RPMI8226 (cell line): Measurements from ENCODE around the gene IL1R1.

Source experiments
- DNase-seq: peaks from one replicate; pipeline ENCODE4 v3.0.0-alpha.2; 2015

Gene IL1R1

DNA sequence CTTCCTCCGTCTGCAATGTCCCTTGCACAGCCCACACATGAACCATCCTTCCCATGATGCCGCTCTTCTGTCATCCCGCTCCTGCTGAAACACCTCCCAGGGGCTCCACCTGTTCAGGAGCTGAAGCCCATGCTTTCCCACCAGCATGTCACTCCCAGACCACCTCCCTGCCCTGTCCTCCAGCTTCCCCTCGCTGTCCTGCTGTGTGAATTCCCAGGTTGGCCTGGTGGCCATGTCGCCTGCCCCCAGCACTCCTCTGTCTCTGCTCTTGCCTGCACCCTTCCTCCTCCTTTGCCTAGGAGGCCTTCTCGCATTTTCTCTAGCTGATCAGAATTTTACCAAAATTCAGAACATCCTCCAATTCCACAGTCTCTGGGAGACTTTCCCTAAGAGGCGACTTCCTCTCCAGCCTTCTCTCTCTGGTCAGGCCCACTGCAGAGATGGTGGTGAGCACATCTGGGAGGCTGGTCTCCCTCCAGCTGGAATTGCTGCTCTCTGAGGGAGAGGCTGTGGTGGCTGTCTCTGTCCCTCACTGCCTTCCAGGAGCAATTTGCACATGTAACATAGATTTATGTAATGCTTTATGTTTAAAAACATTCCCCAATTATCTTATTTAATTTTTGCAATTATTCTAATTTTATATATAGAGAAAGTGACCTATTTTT lies 35.4 kb downstream of the IL1R1 start:
- no peak for DNase-seq

DNA sequence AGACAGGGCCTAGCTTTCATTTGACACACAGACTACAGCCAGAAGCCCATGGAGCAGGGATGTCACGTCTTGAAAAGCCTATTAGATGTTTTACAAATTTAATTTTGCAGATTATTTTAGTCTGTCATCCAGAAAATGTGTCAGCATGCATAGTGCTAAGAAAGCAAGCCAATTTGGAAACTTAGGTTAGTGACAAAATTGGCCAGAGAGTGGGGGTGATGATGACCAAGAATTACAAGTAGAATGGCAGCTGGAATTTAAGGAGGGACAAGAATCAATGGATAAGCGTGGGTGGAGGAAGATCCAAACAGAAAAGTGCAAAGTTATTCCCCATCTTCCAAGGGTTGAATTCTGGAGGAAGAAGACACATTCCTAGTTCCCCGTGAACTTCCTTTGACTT lies 36.5 kb downstream of the IL1R1 start:
- no peak for DNase-seq

DNA sequence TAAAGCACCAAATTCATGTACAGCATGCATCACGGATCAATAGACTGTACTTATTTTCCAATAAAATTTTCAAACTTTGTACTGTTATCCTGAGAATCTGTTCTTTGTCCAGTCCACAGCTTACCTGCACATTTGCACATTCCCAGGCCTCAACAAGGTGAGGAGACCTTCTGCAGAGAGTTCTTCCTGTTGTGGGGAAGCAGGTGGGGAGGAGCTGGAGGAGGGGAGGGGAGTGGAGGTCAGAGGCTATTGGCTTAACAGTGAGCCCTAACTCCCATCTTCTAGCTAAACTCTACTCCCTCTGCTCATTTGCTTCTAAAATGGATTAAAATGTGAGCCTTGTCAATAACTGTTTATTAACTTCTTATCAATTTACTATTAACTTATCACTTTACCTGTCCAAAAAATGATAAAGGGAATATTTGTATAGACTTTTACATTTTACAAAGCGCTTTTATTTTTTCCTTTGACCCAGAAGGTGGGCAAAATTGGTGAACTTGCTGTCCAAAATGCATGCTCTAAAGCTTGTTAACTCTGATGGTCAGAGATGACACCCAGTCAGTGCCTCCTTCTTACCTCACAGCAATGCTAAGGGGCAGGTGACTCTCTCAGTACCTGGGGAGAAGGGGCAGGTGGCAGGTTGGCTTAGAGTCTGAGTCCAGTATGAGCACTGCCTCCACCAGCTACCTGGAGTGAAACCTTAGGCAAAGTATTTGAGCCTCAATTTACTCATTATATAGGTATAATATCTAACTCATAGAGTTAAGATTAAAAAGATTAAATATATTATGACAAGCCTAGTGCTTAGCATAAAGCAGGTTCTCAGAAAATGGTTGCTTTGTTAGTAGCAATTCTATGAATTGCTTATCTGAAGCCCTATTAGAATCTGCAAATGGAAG lies 37.5 kb downstream of the IL1R1 start:
- DNase-seq = no peak

DNA sequence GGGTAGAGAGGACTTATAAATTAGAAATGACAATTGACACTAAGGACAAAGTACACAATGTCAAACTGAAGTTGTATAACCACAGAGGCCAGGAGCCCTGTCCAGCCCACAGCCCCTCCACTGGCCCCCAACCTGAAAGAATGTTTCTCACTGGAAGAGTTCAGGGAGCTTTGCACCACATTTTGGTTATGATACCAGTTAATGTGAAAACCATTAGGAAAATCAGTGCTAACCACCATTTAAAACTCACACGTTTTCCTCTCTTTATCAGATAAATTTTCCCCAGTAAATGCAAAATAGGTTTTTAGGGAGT lies 38.1 kb downstream of the IL1R1 start:
- DNase-seq = no peak

DNA sequence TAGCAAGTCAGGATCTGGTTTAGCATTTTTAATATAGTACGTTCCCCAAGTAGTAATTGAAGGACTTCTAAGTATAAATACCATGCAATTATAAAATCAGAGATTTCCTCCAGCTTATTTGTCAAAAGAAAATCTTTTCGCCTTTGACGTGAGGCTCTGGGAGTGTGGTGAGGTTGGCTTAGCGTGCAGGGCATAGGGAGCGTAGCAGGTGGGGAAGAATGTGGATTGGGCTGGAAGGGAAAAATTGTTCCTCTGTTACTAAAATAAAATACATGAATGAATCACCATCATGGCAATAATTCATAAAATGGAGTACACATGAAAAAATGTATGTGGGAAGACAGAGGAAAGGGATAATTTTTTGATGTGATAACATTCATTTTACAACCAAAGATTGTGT lies 38.8 kb downstream of the IL1R1 start:
- DNase-seq = no peak

DNA sequence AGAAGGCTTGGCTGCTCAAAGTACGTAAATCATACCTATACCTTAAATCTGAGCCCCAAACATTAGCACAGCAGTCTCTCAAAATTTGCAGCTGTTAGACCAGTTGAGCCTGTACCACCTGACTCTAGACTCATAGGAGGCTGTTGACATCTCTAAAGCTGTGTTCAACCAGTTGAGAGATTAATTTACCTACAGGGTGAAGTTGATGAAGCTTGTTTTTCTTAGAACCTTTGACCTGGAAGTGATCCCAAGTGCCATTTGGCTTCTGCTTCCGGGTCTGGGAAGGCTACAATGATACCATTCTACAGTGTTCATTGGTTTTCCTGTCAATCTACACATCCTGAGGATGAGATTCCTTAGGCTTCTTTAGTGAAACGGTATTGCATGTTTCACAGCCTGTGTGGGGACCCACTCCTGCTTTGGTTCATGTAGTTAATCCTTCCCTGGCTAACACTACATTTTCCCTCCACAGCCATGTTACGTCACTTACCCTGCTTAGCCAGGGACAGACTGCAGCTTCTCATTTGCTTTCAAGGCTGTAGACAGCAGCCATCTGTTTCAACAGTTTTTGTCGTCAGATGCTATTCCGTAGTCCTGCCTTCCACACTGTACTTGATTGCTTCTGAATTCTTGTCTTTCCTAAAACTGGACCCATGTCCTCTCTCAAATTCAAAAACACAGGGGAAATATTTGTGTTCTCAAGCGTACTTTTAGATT lies 39.5 kb downstream of the IL1R1 start:
- no peak for DNase-seq

DNA sequence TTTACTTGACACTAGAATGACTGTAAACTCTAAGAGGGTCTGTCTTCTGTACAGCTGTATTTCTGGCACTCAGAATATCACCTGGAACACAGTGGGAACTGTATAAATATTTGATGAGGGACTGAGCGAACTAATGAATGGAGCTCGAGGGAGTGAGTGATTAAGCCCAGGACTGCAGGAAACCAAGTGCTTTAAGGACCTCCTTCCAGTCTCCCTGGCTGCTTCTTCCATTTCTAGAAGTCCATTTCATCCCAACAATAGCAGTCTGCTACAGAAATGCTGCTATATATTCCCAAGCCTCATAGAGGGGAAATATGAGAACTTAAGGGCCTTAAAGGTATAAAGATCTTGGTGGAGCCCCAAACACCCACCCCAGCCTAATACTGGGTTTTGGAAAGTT lies 41.5 kb downstream of the IL1R1 start:
- no peak for DNase-seq

DNA sequence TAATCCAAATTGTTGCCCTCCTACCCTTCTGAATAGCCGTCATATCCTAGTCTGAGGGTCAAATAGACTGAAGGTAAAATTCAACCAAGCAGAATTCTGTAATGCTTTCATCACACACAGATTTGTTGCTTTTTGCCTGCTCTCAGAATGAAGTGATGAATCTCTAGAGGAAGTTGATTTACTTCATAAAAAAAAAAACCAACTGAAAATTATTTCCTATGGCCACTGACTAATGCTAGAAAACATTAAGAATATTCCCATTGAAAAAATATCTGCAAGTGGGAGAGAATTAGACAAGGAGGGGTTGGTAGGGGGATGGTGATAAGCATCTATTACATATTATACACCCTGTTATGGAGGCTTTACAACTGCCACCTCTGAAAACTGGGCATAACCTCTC lies 42.0 kb downstream of the IL1R1 start:
- no peak for DNase-seq

DNA sequence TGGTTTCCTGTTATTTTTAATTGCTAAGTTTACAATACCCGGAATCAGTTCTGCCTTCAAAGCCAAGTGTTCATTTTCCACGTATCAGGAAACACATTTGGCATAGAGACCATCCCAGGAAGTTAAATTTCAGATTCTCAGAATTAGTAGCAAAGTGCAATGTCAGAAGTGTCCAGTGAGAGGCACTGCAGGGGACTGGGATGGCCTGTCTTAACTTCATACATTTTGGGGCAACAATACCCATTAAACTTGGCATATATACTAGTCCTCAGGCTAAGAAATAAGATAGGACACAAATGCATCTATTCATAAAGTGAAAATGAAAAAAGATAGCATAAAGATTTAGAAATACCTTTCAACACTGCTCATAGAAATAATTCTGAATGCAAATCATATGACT lies 42.8 kb downstream of the IL1R1 start:
- DNase-seq = no peak

DNA sequence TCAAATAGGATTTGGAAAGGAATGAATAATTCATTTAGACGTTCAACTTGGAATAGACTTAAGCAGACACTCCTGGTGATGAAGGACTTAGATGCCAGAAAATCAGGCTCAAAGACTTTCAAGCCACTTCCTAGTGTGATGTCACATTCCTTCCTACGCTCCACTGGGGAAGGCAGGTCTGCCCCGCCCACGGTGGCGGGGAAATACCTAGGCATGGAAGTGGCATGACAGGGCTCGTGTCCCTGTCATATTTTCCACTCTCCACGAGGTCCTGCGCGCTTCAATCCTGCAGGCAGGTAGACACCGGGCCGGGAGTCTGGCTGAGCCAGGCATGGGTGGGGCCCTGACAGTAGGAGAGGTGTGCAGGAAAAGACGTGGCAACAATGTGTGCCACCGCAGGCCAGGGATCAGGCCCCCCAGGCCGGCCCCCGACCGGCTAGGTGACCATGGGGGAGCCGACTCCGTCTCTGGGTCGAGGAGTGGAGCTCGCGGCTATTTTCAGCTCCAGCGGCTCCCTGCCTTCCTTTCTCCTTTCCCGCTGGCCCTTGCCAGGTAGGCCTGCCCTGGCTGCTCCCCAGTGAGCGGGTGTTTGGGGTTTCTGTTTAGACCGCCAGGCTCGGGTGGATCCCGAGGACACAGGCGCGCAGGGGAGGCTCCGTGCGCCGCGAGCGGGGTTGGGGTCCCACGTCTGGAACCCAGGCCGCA lies 44.4 kb downstream of the IL1R1 start, which contains the start of gene IL1RL2:
Gene IL1RL2 (plus strand): TSS at position 233 of the 705 bp plus-strand sequence. CDS start 845 bp downstream, outside the sequence.
- DNase-seq = no peak

DNA sequence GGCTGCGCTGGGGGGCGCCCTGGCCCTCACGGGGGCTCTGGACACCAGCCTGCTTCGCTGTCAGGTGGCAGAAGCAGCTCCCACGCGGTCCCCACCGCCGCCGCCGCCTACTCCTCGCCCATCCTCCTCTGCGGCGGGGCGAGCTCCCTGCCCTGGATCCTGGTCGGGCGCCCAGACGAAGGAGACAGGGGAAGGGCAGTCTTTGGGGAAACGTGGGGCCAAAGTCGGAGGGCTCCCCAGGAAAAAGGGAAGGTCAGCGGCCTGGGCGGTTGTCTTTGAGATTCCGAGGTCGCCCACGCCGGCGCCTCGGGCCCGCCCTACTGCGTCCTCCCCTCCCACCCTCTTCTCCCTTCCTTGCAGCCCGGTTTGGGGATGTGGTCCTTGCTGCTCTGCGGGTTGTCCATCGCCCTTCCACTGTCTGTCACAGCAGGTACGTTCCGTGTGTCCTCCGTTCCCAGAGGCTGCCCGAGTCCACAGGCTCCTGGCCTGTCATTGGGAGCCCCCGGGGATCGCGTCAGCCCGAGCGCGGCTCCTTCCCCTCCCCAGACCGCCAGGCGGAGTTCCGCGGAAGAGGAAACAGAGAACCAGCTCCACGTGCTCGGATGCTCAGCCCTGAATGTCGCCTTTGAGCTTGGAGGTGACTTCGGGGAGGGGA lies 45.1 kb downstream of the IL1R1 start:
- DNase-seq = no peak

DNA sequence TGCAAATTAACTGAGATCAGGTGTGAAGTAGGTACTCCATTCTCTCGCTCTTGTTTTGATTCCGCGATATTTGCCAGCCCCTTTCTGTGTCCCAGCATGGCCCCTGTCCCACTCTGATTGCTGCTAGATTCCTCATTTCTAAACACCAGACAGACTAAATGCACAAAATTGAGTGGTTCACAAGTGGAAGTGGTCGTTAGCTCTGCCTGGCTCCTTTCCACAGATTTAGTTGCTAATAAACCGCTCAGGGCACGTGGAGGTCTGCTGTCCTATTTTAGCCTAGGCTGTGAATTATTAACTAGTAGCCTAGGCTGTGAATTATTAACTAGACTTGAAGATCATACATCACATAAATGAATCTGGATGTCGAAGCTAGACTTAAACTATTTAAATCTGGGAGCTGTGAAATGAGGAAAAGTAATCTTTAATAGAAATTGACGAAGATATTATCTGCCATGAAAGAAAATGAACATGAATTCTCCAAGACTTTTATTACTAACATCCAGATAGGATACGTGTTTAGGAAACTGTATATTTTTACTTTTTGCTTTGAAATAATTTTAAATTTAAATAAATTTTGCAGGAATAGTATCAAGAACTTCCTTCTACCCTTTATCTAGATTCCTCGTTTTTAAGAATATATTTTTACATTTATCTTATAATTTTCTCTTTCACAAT lies 48.0 kb downstream of the IL1R1 start:
- no peak for DNase-seq

DNA sequence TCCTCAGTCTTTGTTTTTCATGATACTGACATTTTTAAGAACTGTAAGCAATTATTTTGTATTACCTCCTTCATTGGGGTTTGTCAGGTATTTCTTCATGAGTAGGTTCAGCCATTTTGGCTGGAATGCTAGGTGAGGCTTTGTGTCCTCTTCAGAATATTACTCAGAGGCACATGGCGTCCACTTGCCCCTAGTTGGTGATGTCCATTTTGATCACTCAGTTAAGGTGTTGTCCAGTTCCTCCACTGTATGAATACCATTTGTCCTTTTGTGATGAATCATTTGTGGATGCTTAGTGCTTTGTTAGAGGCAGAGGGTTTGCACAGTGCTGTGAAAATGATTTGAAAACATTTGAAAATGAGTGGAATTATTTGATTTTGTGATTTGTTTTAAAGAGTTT lies 49.0 kb downstream of the IL1R1 start:
- DNase-seq = no peak

DNA sequence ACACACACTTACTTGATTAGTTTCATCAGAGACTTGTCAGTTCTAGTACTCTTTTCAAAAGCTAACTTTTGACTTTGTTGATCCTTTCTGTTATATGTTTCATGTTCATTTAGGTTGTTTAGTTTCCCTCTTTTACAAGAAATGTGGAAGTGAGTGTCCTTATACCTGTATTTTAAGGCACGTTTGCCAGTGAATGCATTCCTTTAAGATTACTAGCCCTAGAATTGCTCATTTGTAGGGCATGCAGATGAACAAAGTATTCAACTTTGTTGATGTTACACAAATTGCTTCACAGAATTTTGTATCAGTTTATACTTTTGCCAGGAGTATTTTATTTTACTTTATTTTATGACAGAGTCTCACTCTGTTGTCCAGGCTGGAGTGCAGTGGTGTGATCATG lies 50.5 kb downstream of the IL1R1 start:
- no peak for DNase-seq

DNA sequence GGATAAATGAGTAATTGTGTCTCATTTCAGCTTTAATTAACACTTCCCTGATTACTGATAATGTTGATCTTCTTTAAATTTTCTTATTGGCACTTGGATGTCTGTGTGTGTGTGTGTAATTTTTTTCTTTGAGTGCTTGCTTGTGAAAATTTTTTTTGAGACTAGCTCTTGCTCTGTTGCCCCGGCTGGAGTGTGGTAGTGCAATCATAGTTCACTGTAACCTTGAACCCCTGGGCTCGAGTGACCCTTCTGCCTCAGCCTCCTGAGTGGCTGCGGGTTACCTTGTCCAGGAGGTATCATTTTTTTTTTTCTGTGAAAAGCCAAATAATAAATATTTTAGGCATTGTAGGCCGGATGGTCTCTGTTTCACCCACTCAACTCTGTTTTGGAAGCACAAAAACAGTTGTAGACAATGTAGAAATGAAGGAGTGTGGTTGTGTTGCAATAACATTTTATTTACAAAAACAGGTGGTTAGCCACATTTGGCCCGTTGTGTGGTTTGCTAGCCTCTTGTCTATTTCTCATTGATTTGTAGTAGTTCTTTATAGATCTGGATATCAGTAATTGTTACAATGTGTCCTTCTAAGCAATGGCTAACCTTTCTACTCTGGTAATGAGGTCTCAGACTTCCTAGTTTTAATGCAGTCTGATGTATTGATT lies 52.2 kb downstream of the IL1R1 start:
- no peak for DNase-seq

DNA sequence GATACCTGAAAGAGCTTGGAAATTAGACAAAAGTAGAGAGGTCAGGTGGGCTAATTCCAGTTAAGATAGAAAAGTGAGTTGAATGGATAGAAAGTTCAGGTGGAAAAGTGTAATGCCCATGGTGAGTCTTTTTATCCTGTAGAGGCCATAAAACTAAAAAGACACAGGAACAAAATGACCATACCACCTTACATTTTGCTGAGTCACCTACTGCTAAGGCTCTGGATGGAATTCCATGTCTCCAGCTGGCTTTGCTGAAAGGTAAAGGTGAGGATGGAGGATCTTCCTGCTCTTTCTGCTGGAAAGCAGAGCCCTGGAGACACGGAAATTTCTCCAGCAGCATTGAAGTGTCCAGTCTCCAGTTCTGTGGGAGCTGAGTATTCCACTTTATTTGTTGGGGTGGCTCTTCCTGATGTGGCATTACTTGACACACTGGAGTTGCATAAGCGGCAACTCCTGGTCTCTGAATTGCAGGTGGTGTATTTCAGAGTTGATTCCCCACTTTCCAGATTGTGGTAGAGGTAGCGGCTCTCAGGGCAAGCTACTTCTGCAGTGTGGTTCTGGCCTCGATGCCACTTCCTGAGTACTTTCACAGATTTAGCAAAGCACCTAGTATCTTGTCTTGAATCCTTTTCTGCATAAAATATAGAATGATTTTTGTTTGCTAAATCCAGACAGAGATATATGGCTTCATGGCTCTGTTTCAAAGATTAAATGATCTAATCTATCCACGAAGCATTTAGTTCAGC lies 55.0 kb downstream of the IL1R1 start:
- DNase-seq = no peak

DNA sequence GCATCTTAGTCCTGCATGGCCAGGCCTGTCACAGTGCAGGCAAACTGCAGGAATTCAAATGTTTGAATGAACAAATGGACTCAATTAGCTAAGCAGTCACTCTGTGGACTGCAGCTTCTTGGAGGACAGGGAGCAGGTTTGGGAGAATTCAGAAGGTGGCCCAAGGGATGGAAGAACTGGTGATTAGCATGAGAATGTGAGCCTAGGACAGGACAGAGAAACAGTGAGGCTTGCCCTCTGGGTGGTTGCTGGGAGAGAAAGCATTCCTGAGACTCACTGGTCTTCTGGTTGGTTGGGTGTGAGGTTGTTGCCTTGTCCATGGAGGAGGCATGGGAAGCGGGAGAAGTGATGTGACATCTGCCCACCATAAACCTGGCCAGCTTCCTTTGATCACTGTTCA lies 58.0 kb downstream of the IL1R1 start:
- no peak for DNase-seq

DNA sequence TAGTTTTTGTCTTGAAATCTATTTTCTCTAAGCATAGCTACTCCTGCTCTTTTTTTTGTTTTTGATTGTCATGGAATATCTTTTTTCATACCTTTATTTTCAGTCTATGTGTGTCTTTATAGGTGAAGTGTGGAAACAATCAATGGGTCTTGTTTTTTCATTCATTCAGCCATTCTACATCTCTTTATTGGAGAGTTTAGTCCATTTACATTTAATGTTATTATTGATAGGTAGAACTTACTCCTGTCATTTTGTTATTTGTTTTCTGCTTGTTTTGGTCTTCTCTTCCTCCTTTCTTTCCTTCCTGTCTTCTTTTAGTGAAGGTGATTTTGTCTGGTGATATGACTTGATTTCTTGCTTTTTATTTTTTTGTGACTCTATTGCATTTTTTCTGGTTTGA lies 62.1 kb downstream of the IL1R1 start:
- no peak for DNase-seq

DNA sequence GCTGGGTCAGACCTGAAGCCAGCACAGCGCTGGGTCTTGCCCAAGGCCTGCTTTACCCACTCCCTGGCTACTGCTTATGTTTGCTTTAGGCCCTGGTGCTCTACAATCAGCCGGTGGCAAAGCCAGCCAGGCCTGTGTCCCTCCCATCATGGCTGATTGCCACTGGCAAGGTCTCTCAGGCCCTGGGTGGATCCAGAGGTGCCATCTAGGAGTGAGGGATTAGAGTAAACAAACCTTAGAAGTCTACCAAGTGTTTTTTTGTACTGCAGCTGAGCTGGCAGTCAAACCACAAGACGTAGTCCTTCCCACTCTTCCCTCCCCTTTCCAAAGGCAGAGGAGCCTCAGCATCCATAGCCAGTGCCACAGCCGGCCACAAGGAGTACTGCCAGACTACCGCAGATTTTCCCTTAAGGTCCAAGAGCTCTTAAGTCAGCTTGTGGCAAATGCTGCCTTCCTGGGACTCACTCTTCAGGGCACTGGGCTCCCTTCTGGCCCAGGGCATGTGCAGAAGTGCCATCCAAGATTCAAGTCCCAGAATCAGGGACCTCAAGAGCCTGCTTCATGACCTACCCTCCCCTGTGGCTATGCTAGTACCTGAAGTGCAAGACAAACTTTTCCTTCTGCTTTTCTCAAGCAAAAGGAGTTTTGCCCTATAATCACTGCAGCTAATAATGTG lies 64.3 kb downstream of the IL1R1 start:
- DNase-seq = no peak

DNA sequence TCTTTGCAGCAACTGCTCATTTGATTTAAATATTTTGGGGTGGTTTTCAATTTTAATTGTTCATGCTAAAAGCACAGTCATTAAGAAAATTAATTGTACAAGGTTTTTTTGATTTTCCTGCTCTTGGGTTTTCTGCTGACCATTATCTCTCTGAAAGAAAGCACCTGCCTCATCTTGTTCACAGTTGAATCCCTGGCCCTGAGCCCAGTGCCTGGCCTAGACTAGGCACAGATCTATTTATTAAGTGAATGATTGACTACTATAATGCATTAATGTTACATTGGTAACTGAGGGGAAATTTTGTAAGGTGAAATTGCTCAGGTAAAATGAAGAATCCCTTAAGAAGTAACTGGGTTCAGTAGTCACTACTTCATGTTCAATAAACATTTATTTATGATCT lies 66.2 kb downstream of the IL1R1 start:
- no peak for DNase-seq
